Measurements from ENCODE around the gene POLR3E. TPM values are rescaled to one million over a fixed set of nuclear protein-coding genes. Genes with fewer than 3 reads are reported as not detected.

The POLR3E gene
- total and polyA plus RNA-seq, 7 experiments from 2014 or later: 11.8 to 232 (median 107) TPM

GRCh38 chr16:22302776-22303363, 5.7 kb downstream of the POLR3E start:
- Histone ChIP-seq H3K4me3 (ENCODE audit: low read length) (no peak overlapping the region), H3K27ac (ENCODE audit: low read depth, low read length) (no peak overlapping the region), H3K36me3 (ENCODE audit: control insufficient read depth in 2 of 3, insufficient read depth in 3 of 3, low read length in 3 of 3) (peaks cover 0 to 58% (median 12%) of the 10 kb centered on the region in 3 experiments), H3K27me3 (ENCODE audit: control insufficient read depth in 2 of 2, insufficient read depth in 2 of 2, low read length in 2 of 2) (no peaks in the 10 kb centered on the region), H3K9me3 (ENCODE audit: control insufficient read depth in 2 of 3, low read length in 3 of 3) (no peaks in the 10 kb centered on the region), H3K4me1 (ENCODE audit: control insufficient read depth in 2 of 2, insufficient read depth in 2 of 2, low read length in 2 of 2) (peaks cover 13 to 14% of the 10 kb centered on the region in 2 donors)
- H3K4me1 Mint-ChIP-seq: peaks cover 32 to 61% (median 47%) of the 10 kb centered on the region in 7 donors
- CTCF ChIA-PET: no interaction called here
- POLR2A ChIA-PET: interaction anchor here (0.6 kb wide), 1 partner anchor 108 kb away, joined by 3 read pairs; no protein-coding TSS in a partner anchor
- peaks cover 0 to 5% (median 0%) of the 10 kb centered on the region in 5 donors for H3K27me3 Mint-ChIP-seq
- H3K36me3 Mint-ChIP-seq: peaks cover under 1 to 36% (median 16%) of the 10 kb centered on the region in 5 donors
- peak overlapping the region in 1 of 10 donors; percentile 7 for H3K4me3 Mint-ChIP-seq
- H3K9me3 Mint-ChIP-seq: peaks cover 0 to 7% (median 0%) of the 10 kb centered on the region in 11 donors
- no peak for DNase-seq
- ATAC-seq: no peak
- intact Hi-C loops (cut with micrococcal nuclease): no loop called here
- H3K27ac Mint-ChIP-seq: peak overlapping the region in 5 of 9 donors; percentile 28 to 74 (median 69)

- Histone ChIP-seq H3K4me3 (ENCODE audit: low read length) (no peak overlapping the region), H3K4me1 (ENCODE audit: control insufficient read depth in 2 of 2, insufficient read depth in 2 of 2, low read length in 2 of 2) (peaks cover 5 to 13% of the 10 kb centered on the region in 2 donors), H3K36me3 (ENCODE audit: control insufficient read depth in 2 of 3, insufficient read depth in 3 of 3, low read length in 3 of 3) (peaks cover 4 to 74% (median 19%) of the 10 kb centered on the region in 3 experiments), H3K9me3 (ENCODE audit: control insufficient read depth in 2 of 3, low read length in 3 of 3) (no peaks in the 10 kb centered on the region), H3K27me3 (ENCODE audit: control insufficient read depth in 2 of 2, insufficient read depth in 2 of 2, low read length in 2 of 2) (no peaks in the 10 kb centered on the region), H3K27ac (ENCODE audit: low read depth, low read length) (no peak overlapping the region)
- ATAC-seq (no peak), DNase-seq (no peak)
- Mint-ChIP-seq H3K4me3 (no peak overlapping the region), H3K36me3 (peaks cover 5 to 31% (median 16%) of the 10 kb centered on the region in 5 donors), H3K27me3 (no peaks in the 10 kb centered on the region), H3K4me1 (peaks cover 27 to 46% (median 34%) of the 10 kb centered on the region in 7 donors), H3K27ac (peak overlapping the region in 6 of 9 donors; percentile 38 to 86 (median 59)), H3K9me3 (peaks cover 0 to 1% (median 0%) of the 10 kb centered on the region in 11 donors)
- ChIA-PET POLR2A (interaction anchor here (0.6 kb wide), 1 partner anchor 985 kb away, joined by 3 read pairs; no protein-coding TSS in a partner anchor), CTCF (interaction anchor here (0.5 kb wide), 1 partner anchor 1073 kb away, joined by 3 read pairs; no protein-coding TSS in a partner anchor)
- intact Hi-C loops (cut with micrococcal nuclease): no loop called here
Measured at GRCh38 chr16:22304411-22304810, 7.2 kb downstream of the POLR3E start.

GRCh38 chr16:22306788-22307187, 9.6 kb downstream of the POLR3E start:
- DNase-seq: no peak
- Histone ChIP-seq H3K27ac (ENCODE audit: low read depth, low read length) (no peak overlapping the region), H3K4me1 (ENCODE audit: control insufficient read depth in 2 of 2, insufficient read depth in 2 of 2, low read length in 2 of 2) (no peaks in the 10 kb centered on the region), H3K4me3 (ENCODE audit: low read length) (no peak overlapping the region), H3K36me3 (ENCODE audit: control insufficient read depth in 2 of 3, insufficient read depth in 3 of 3, low read length in 3 of 3) (peaks cover 4 to 89% (median 26%) of the 10 kb centered on the region in 3 experiments), H3K27me3 (ENCODE audit: control insufficient read depth in 2 of 2, insufficient read depth in 2 of 2, low read length in 2 of 2) (no peaks in the 10 kb centered on the region), H3K9me3 (ENCODE audit: control insufficient read depth in 2 of 3, low read length in 3 of 3) (no peaks in the 10 kb centered on the region)
- peaks cover 0 to 1% (median 0%) of the 10 kb centered on the region in 11 donors for H3K9me3 Mint-ChIP-seq
- CTCF ChIA-PET: no interaction called here
- POLR2A ChIA-PET: interaction anchor here (1.1 kb wide), 1 partner anchor 10 kb away, joined by 3 read pairs; the partner anchor contains the start of gene POLR3E
- H3K27ac Mint-ChIP-seq: peak overlapping the region in 1 of 9 donors; percentile 59
- no peak overlapping the region for H3K4me3 Mint-ChIP-seq
- peaks cover 5 to 33% (median 17%) of the 10 kb centered on the region in 5 donors for H3K36me3 Mint-ChIP-seq
- ATAC-seq: no peak
- no peaks in the 10 kb centered on the region for H3K27me3 Mint-ChIP-seq
- peaks cover 10 to 27% (median 17%) of the 10 kb centered on the region in 7 donors for H3K4me1 Mint-ChIP-seq
- intact Hi-C loops (cut with micrococcal nuclease): no loop called here

GRCh38 chr16:22307838-22308237, 10.6 kb downstream of the POLR3E start:
- no peaks in the 10 kb centered on the region for H3K9me3 ChIP-seq (ENCODE audit: control insufficient read depth in 2 of 3, low read length in 3 of 3)

GRCh38 chr16:22308824-22309520, 11.8 kb downstream of the POLR3E start:
- no peaks in the 10 kb centered on the region for H3K9me3 ChIP-seq (ENCODE audit: control insufficient read depth in 2 of 3, low read length in 3 of 3)
- Mint-ChIP-seq H3K36me3 (peaks cover 8 to 32% (median 17%) of the 10 kb centered on the region in 5 donors), H3K27ac (peak overlapping the region in 2 of 9 donors; percentile 16 to 41), H3K4me1 (peaks cover 0 to 10% (median 3%) of the 10 kb centered on the region in 7 donors), H3K4me3 (no peak overlapping the region), H3K27me3 (no peaks in the 10 kb centered on the region), H3K9me3 (peaks cover 0 to 3% (median 0%) of the 10 kb centered on the region in 11 donors)
- H3K27me3 ChIP-seq (ENCODE audit: control insufficient read depth in 2 of 2, insufficient read depth in 2 of 2, low read length in 2 of 2): no peaks in the 10 kb centered on the region
- POLR2A ChIA-PET: interaction anchor here (0.8 to 0.9 kb wide), 2 partner anchors 12 to 120 kb away, joined by 3 to 4 read pairs; partner anchors contain the start of gene POLR3E
- intact Hi-C loops (cut with micrococcal nuclease): no loop called here
- CTCF ChIA-PET: interaction anchor here (0.7 kb wide), 1 partner anchor 418 kb away, joined by 3 read pairs; no protein-coding TSS in a partner anchor
- H3K27ac ChIP-seq (ENCODE audit: low read depth, low read length): no peak overlapping the region
- H3K36me3 ChIP-seq (ENCODE audit: control insufficient read depth in 2 of 3, insufficient read depth in 3 of 3, low read length in 3 of 3): peaks cover 4 to 92% (median 28%) of the 10 kb centered on the region in 3 experiments
- ATAC-seq: no peak
- no peaks in the 10 kb centered on the region for H3K4me1 ChIP-seq (ENCODE audit: control insufficient read depth in 2 of 2, insufficient read depth in 2 of 2, low read length in 2 of 2)
- no peak overlapping the region for H3K4me3 ChIP-seq (ENCODE audit: low read length)
- no peak for DNase-seq

More at GRCh38 chr16:22307838-22308237, 10.6 kb downstream of the POLR3E start:
- Mint-ChIP-seq H3K9me3 (peaks cover 0 to 1% (median 0%) of the 10 kb centered on the region in 11 donors), H3K4me1 (peaks cover 5 to 17% (median 8%) of the 10 kb centered on the region in 7 donors), H3K27me3 (no peaks in the 10 kb centered on the region), H3K27ac (peak overlapping the region in 5 of 9 donors; percentile 28 to 65 (median 44)), H3K4me3 (peak overlapping the region in 1 of 10 donors; percentile 49), H3K36me3 (peaks cover 5 to 29% (median 18%) of the 10 kb centered on the region in 5 donors)
- Histone ChIP-seq H3K36me3 (ENCODE audit: control insufficient read depth in 2 of 3, insufficient read depth in 3 of 3, low read length in 3 of 3) (peaks cover 4 to 89% (median 26%) of the 10 kb centered on the region in 3 experiments), H3K4me3 (ENCODE audit: low read length) (no peak overlapping the region), H3K27me3 (ENCODE audit: control insufficient read depth in 2 of 2, insufficient read depth in 2 of 2, low read length in 2 of 2) (no peaks in the 10 kb centered on the region), H3K4me1 (ENCODE audit: control insufficient read depth in 2 of 2, insufficient read depth in 2 of 2, low read length in 2 of 2) (no peaks in the 10 kb centered on the region), H3K27ac (ENCODE audit: low read depth, low read length) (no peak overlapping the region)
- intact Hi-C loops (cut with micrococcal nuclease): no loop called here
- ChIA-PET CTCF (no interaction called here), POLR2A (interaction anchor here (0.8 kb wide), 1 partner anchor 10 kb away, joined by 3 read pairs; the partner anchor contains the start of gene POLR3E)
- DNase-seq (no peak), ATAC-seq (peak; percentile 11)

GRCh38 chr16:22311520-22311919, 14.3 kb downstream of the POLR3E start:
- intact Hi-C loops (cut with micrococcal nuclease): no loop called here
- ChIA-PET CTCF (interaction anchor here (0.6 to 0.7 kb wide), 2 partner anchors 9 to 1060 kb away, joined by 3 read pairs; no protein-coding TSS in a partner anchor), POLR2A (no interaction called here)
- Mint-ChIP-seq H3K9me3 (peaks cover 0 to 3% (median 0%) of the 10 kb centered on the region in 11 donors), H3K27me3 (no peaks in the 10 kb centered on the region), H3K4me3 (peak overlapping the region in 1 of 10 donors; percentile 11), H3K27ac (peak overlapping the region in 2 of 9 donors; percentile 54 to 69), H3K4me1 (no peaks in the 10 kb centered on the region), H3K36me3 (peaks cover 10 to 32% (median 16%) of the 10 kb centered on the region in 5 donors)
- no peak overlapping the region for H3K27ac ChIP-seq (ENCODE audit: low read depth, low read length)
- H3K4me1 ChIP-seq (ENCODE audit: control insufficient read depth in 2 of 2, insufficient read depth in 2 of 2, low read length in 2 of 2): no peaks in the 10 kb centered on the region
- ATAC-seq (no peak), DNase-seq (no peak)
- no peaks in the 10 kb centered on the region for H3K27me3 ChIP-seq (ENCODE audit: control insufficient read depth in 2 of 2, insufficient read depth in 2 of 2, low read length in 2 of 2)
- no peak overlapping the region for H3K4me3 ChIP-seq (ENCODE audit: low read length)
- peaks cover 4 to 92% (median 34%) of the 10 kb centered on the region in 3 experiments for H3K36me3 ChIP-seq (ENCODE audit: control insufficient read depth in 2 of 3, insufficient read depth in 3 of 3, low read length in 3 of 3)
- no peaks in the 10 kb centered on the region for H3K9me3 ChIP-seq (ENCODE audit: control insufficient read depth in 2 of 3, low read length in 3 of 3)

All from naive thymus-derived CD4-positive, alpha-beta T cell (primary cell).